Caco-2 (cell line): ENCODE results near the gene DOCK2. TPM values are rescaled to one million over a fixed set of nuclear protein-coding genes. Genes with fewer than 3 reads are reported as not detected.

Source experiments
- BruUV-seq: library from RNA; stranded (reverse); fragments of 400-500 nt; replicated peaks from 2 replicates; lab custom pipeline; 2021; lab: Mats Ljungman, UMichigan
- CTCF ChIA-PET: fragments of 300-600 bp; sonication (Branson Sonifier 250); formaldehyde crosslinking; loops from one replicate; lab custom pipeline; 2022; ENCODE audit warnings: antibody characterized with exemption; lab: Charles Lee
- POLR2A ChIA-PET: fragments of 300-600 bp; sonication (Branson Sonifier 250); formaldehyde crosslinking; loops from one replicate; lab custom pipeline; 2022; ENCODE audit warnings: antibody characterized with exemption; lab: Charles Lee
- DNase-seq, 2 experiments: peaks; one replicate each; pipeline versions ENCODE4 v3.0.0 to v3.0.0-alpha.2; 2020 to 2022
- H3K27me3 ChIP-seq: replicated peaks from 2 replicates; pipeline ENCODE4 v1.6.0; 2011; ENCODE audit warnings: low read length; ENCODE audit not compliant: control insufficient read depth, insufficient read depth
- H3K36me3 ChIP-seq: 2 replicates; pipeline ENCODE4 v1.5.1; 2011; ENCODE audit warnings: low read length; ENCODE audit not compliant: control insufficient read depth, insufficient read depth
- H3K4me1 ChIP-seq: fragments of 250-450 bp; sonication (Bioruptor Pico); 2 replicates; pipeline ENCODE4 v1.5.1; 2020; ENCODE audit warnings: mild to moderate bottlenecking
- H3K4me3 ChIP-seq: 2 replicates; pipeline ENCODE4 v1.5.1; 2011; ENCODE audit warnings: low read depth, mild to moderate bottlenecking, control low read depth, low read length
- H3K9me3 ChIP-seq: fragments of 250-450 bp; sonication (Bioruptor Pico); 2 replicates; pipeline ENCODE4 v1.5.1; 2020; ENCODE audit warnings: mild to moderate bottlenecking, moderate library complexity
- H3K27ac Mint-ChIP-seq: one replicate; pipeline ENCODE4 v1.8.0; 2022; ENCODE audit warnings: mixed read lengths; ENCODE audit not compliant: unreplicated experiment
- H3K27me3 Mint-ChIP-seq: one replicate; pipeline ENCODE4 v1.8.0; 2022; ENCODE audit warnings: mixed read lengths; ENCODE audit not compliant: insufficient read depth, unreplicated experiment
- H3K36me3 Mint-ChIP-seq: one replicate; pipeline ENCODE4 v1.8.0; 2022; ENCODE audit warnings: mild to moderate bottlenecking, mixed read lengths; ENCODE audit not compliant: insufficient read depth, unreplicated experiment
- H3K4me1 Mint-ChIP-seq: one replicate; pipeline ENCODE4 v1.8.0; 2022; ENCODE audit warnings: low read depth, mixed read lengths; ENCODE audit not compliant: unreplicated experiment
- H3K4me3 Mint-ChIP-seq: one replicate; pipeline ENCODE4 v1.8.0; 2022; ENCODE audit warnings: mild to moderate bottlenecking, moderate library complexity, mixed read lengths; ENCODE audit not compliant: unreplicated experiment
- H3K9me3 Mint-ChIP-seq: one replicate; pipeline ENCODE4 v1.8.0; 2022; ENCODE audit warnings: mixed read lengths; ENCODE audit not compliant: unreplicated experiment
- intact Hi-C: fragments of 100-400 bp; cut with micrococcal nuclease; formaldehyde crosslinking; loops from one replicate; pipeline ENCODE4 v1.10.0; 2022; ENCODE audit not compliant: unreplicated experiment
- total RNA-seq: library from RNA; stranded (reverse); gene quantifications from 2 replicates; pipeline ENCODE4 v1.2.3, GENCODE V29; 2022
- TF ChIP-seq, protein P1 (sequence below), 2 experiments: fragments of 200-600 bp in 1 of 2; IDR thresholded peaks; 1 replicate in 1 of 2; 2 replicates in 1 of 2; pipeline versions ENCODE4 v1.5.1 to v1.8.0; 2011 to 2022; ENCODE audit warnings: antibody characterized with exemption in 1 of 2, control low read depth in 1 of 2, inconsistent platforms in 1 of 2, low read depth in 1 of 2, low read length in 1 of 2, mild to moderate bottlenecking in 1 of 2, moderate library complexity in 1 of 2; ENCODE audit not compliant: insufficient read depth in 1 of 2, severe bottlenecking in 1 of 2, unreplicated experiment in 1 of 2

The DOCK2 gene
- total RNA-seq, 1 experiment from 2014 or later: 0.09 TPM

DNA sequence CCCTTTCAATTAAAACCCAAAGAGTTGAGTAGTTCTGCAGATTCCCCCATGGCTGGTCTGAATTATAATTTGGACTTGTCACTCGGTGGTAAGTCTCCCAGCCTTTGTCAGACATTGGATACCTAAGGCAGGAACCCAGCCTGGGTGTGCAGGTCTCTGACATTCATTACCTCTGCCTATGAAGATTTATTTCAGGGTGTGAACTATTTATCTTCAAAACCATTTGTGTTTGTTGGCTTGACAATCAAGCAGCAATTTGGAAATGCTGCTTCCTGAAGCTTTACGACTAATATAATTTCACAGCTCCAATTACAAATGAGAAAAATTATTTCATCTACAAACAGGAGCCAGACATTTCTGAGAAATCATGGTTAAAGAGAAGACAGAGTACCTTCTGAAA is 160.5 kb downstream of the DOCK2 start:
- no peak overlapping the region for H3K27ac Mint-ChIP-seq
- no peak overlapping the region for H3K4me3 Mint-ChIP-seq
- no peak for DNase-seq
- Histone ChIP-seq H3K4me1 (peaks cover 33% of the 10 kb centered on the region), H3K36me3 (no peaks in the 10 kb centered on the region), H3K27me3 (no peaks in the 10 kb centered on the region), H3K9me3 (no peaks in the 10 kb centered on the region), H3K4me3 (no peak overlapping the region)
- no peaks in the 10 kb centered on the region for H3K27me3 Mint-ChIP-seq
- POLR2A ChIA-PET: no interaction called here
- CTCF ChIA-PET: no interaction called here
- no TSS peak for BruUV-seq
- peaks cover 40% of the 10 kb centered on the region for H3K4me1 Mint-ChIP-seq
- no peaks in the 10 kb centered on the region for H3K36me3 Mint-ChIP-seq
- TF ChIP-seq, protein P1, sequence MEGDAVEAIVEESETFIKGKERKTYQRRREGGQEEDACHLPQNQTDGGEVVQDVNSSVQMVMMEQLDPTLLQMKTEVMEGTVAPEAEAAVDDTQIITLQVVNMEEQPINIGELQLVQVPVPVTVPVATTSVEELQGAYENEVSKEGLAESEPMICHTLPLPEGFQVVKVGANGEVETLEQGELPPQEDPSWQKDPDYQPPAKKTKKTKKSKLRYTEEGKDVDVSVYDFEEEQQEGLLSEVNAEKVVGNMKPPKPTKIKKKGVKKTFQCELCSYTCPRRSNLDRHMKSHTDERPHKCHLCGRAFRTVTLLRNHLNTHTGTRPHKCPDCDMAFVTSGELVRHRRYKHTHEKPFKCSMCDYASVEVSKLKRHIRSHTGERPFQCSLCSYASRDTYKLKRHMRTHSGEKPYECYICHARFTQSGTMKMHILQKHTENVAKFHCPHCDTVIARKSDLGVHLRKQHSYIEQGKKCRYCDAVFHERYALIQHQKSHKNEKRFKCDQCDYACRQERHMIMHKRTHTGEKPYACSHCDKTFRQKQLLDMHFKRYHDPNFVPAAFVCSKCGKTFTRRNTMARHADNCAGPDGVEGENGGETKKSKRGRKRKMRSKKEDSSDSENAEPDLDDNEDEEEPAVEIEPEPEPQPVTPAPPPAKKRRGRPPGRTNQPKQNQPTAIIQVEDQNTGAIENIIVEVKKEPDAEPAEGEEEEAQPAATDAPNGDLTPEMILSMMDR (IDR thresholded peaks at IDR 0.05; ENCODE audit: insufficient read depth in 1 of 2, low read depth in 1 of 2, low read length in 1 of 2, severe bottlenecking in 1 of 2, unreplicated experiment in 1 of 2): no peak
- peaks cover 6% of the 10 kb centered on the region for H3K9me3 Mint-ChIP-seq
- intact Hi-C loops: no loop called here

DNA sequence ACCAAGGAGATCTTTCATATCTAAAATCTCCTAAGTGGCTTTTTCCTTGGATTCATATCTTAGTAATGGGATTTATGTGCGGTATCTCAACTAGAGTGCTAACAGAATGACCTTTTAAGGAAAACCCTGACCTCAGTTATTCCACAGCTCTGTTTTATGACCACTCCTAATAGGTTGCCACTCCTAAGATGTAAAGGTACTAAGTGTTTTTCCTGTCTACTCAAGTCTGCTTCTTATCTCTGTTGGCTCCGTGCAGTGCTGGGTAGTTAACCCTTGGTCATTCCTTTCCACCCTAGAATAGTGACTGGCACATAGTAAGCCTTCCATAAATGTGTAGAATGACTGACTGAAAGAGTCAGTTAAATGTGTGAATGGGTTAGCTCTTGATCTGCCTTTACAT is 161.4 kb downstream of the DOCK2 start:
- H3K4me1 ChIP-seq: peaks cover 37% of the 10 kb centered on the region
- no peaks in the 10 kb centered on the region for H3K27me3 ChIP-seq
- TF ChIP-seq, protein P1 (IDR thresholded peaks at IDR 0.05; ENCODE audit: insufficient read depth in 1 of 2, low read depth in 1 of 2, low read length in 1 of 2, severe bottlenecking in 1 of 2, unreplicated experiment in 1 of 2): no peak
- no peaks in the 10 kb centered on the region for H3K36me3 ChIP-seq
- intact Hi-C loops: loop anchor here (1.0 kb wide), 1 partner anchor 9 kb away; no protein-coding TSS in a partner anchor
- Mint-ChIP-seq H3K27ac (peak overlapping the region; percentile 45), H3K9me3 (peaks cover 6% of the 10 kb centered on the region), H3K4me1 (peaks cover 46% of the 10 kb centered on the region), H3K4me3 (no peak overlapping the region), H3K27me3 (no peaks in the 10 kb centered on the region), H3K36me3 (no peaks in the 10 kb centered on the region)
- CTCF ChIA-PET: interaction anchor here (0.6 kb wide), 2 partner anchors 24 to 384 kb away, joined by 3 read pairs; no protein-coding TSS in a partner anchor
- H3K9me3 ChIP-seq: no peaks in the 10 kb centered on the region
- POLR2A ChIA-PET: no interaction called here
- H3K4me3 ChIP-seq: no peak overlapping the region
- BruUV-seq: no TSS peak
- peak in 1 of 2 experiments; percentile 58 for DNase-seq

DNA sequence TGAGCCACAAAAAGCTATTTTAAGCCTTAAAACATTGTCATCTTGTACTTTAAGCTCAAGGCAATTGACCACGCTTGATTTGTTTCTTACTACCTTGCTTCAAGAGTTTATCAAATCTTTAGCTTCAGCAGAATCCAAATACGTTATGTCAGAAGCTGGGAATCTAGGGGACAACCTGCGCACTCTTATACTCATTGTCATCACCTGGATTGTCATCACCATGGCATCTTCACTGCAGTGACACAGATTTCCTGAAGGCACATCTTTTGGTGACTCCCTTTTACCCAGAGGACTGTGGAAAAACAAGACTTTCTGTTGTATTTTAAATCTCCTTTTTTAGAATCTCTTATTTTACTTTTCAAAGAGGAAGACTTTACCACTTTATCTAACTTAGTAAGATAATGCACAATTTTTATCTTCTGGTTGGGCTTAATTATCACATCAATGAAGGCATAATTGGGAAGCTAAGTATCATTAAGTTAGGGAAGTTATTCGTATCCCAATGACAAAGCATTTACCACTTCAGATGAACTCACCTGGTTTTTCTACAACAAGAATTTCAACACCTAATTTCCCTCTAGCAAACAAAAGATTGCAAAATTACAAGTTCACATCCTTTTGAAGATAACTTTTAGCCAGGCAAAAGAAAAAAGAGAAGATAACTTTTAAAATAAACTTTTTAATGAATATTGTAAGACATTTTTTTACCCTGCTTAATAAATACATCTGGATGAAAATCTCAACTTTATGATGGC is 162.0 kb downstream of the DOCK2 start:
- no peak for DNase-seq
- no peaks in the 10 kb centered on the region for H3K27me3 ChIP-seq
- H3K4me3 ChIP-seq: no peak overlapping the region
- H3K9me3 Mint-ChIP-seq: peaks cover 6% of the 10 kb centered on the region
- ChIA-PET CTCF (no interaction called here), POLR2A (no interaction called here)
- TF ChIP-seq, protein P1 (IDR thresholded peaks at IDR 0.05; ENCODE audit: insufficient read depth in 1 of 2, low read depth in 1 of 2, low read length in 1 of 2, severe bottlenecking in 1 of 2, unreplicated experiment in 1 of 2): no peak
- H3K4me3 Mint-ChIP-seq: no peak overlapping the region
- H3K27me3 Mint-ChIP-seq: no peaks in the 10 kb centered on the region
- no TSS peak for BruUV-seq
- peaks cover 43% of the 10 kb centered on the region for H3K4me1 ChIP-seq
- no peaks in the 10 kb centered on the region for H3K9me3 ChIP-seq
- intact Hi-C loops: loop anchor here (1.0 kb wide), 1 partner anchor 10 kb away; no protein-coding TSS in a partner anchor
- H3K27ac Mint-ChIP-seq: no peak overlapping the region
- H3K36me3 ChIP-seq: no peaks in the 10 kb centered on the region
- H3K36me3 Mint-ChIP-seq: no peaks in the 10 kb centered on the region
- peaks cover 52% of the 10 kb centered on the region for H3K4me1 Mint-ChIP-seq
